Iris pigment epithelial cell (primary cell): ENCODE data around the gene ROPN1L.
"Not testable (repeated sequence)": the region's sequence is repeated elsewhere in the genome, so short reads cannot be mapped to it uniquely, and the experiment has no call there.

Experiments
- DNase-seq: peaks from one replicate; pipeline ENCODE4 v3.0.0-alpha.2; 2011; ENCODE audit warnings: low read depth

Gene ROPN1L

DNA sequence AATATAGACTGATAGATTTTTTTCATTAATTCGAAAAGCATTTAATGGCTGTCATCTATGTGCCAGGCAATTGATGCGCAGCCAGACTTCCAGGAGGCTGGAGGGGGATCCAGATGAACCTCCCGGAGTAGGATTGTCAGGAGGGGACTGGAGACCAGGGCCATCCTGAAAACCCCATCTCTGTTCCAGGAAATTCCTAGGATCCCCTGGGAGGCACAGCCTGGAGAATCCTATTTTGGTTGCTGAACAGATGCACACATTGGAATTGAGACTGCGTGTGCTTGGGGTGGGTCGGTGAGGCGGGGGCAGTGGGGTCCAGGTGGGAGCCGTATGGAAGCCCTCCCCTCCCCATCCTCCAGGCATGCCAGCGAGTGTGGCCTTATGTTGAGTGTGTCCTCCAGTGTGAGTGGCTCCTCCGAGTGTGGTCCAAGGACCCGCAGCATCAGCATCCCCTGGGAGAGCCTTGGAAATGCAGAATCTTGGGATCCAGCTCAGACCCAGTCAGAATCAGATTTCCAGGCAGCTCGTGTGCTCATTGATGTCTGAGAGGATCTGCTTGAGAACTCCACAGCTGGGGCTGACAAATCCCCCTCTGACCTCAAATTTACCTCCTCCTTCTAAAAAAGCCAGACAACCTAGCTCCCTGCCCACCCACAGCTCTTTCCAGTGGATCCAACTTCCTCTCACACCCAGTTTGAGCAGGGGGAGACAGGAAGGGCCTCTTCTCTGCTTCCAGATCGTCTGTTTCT is 38.7 kb downstream of the ROPN1L start:
- no peak for DNase-seq

DNA sequence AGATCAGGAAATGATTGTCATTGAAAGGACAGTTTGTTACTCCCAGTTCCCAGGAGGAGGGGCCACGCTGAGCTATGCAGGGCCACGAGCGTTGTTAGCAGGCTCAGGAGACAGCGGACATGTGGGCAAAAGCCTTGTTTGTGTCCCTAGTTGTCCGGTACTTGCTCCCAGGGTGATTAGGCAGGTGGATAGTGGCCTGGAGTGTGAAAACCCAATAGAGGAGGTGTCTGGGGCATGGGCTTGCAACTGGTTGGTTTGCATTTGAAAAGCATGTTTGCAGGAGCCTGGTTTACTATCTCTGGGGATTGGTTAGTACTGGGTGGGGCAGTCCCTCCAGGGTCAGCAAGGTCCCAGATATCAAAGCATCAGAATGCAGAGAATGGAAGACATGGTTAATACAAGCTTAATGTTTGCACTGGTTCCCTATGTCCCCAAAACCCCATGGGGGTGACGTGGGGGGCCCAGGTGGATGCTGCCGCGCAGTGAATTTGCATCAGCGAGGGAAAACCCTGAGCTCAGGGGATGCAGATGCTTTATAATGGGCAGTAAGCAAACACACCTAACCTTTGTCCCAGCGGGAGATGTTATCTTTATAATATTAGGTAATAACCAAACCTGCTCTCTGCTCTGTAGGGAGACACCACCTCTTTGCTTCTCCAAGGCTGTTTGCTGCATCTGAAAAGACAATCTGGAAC is 39.7 kb downstream of the ROPN1L start:
- no peak for DNase-seq

DNA sequence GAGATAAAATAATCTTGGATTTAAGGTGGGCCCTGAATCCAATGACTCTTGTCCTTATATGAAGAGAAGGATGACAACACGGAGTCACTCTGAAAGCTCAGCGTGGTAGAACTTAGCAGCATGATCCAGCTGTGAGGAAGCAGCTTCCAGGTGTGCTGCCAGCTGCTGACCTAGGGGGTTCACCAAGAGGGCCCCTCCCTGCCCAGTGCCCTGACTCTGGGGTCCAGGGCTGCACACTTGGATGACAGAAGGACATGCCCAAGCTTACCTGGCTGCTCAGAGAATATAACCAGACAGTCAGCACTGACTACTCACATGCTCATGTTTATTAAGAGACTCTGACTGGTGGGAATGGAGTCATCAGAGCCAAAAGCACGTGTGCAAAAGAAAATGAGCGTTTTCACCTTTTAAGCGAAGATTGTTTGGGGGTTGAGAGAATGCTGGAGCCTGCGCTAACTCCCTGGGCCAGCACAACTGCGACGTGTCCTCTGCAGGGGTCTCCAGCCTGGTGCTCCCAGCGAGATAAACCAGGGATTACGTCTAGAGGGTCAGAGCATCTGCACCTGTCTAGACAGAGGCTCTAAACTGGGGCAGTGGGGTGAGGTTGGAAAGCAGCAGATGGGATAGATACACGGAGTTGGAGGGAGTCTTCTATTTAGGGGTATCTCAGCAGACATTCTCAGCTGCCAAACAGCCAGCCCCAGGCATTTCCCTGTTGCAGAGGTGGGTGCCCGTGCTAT is 41.3 kb downstream of the ROPN1L start:
- no peak for DNase-seq

DNA sequence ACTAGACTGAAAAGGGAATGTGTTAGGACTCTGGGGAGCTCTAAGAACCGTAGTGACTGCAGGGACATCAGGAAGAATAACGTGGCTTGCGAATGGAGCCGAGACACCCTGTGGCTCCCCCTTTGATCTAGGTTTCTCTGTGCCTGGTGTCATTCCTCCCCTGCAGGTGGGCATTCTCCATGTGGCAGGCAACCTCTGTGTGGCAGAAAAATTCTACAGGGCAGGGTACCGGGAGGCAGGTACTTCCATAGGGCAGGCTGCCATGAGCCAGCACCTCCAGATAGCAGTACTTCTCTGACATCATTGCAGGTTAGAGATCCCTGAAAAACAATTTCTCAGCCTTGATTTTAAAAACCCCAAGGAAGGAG is 43.1 kb downstream of the ROPN1L start:
- no peak for DNase-seq

DNA sequence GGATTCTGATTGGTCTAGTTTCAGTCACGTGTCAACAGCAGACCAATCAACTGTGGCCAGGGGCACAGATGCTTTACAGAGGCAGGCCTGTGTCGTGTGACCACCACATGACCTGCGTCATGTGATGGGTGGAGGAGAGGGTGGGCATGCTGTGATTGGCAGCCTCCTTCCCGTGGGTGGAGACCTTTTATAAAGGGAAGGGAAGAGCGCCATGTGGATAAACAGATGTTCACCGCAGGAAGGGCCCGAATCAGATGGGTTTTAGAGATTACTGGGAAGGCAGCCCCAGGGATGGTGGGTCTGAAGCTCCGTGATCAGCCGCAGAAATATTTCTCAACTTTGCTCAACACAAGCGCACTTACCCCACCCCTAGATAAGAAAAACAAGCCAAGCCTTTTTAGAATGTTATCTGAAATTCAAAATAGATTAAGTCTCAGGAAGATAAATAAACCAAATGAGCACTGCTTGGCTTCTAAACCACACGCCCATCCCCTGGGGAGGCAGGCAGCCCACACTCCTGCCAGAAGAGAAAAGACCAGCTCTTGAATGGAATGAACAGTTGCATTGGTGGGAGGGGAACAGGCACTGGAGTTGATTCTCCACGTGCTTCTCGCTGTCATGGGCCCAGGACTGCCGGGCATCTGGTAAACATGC is 43.6 kb downstream of the ROPN1L start:
- peak; percentile 97 for DNase-seq

DNA sequence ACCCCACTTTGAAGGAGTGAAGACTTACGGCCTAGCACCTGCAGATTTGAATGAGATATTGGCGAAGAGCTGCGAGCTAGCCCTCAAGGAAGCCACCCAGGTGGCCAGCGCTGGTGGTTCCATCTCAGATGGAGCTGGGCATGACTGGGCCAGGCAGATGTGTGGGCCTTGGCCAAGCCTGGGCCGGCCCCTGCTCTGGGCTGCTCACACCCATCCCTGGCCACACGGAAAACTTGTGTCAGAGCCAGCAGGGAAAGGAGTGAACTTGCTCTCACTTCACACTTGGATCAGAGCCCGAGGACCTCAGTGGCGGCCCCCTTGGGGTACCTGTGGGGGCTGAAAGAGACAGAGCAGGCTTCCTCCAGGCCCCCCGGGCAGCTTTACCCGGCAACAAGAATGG is 44.2 kb downstream of the ROPN1L start:
- DNase-seq = no peak

DNA sequence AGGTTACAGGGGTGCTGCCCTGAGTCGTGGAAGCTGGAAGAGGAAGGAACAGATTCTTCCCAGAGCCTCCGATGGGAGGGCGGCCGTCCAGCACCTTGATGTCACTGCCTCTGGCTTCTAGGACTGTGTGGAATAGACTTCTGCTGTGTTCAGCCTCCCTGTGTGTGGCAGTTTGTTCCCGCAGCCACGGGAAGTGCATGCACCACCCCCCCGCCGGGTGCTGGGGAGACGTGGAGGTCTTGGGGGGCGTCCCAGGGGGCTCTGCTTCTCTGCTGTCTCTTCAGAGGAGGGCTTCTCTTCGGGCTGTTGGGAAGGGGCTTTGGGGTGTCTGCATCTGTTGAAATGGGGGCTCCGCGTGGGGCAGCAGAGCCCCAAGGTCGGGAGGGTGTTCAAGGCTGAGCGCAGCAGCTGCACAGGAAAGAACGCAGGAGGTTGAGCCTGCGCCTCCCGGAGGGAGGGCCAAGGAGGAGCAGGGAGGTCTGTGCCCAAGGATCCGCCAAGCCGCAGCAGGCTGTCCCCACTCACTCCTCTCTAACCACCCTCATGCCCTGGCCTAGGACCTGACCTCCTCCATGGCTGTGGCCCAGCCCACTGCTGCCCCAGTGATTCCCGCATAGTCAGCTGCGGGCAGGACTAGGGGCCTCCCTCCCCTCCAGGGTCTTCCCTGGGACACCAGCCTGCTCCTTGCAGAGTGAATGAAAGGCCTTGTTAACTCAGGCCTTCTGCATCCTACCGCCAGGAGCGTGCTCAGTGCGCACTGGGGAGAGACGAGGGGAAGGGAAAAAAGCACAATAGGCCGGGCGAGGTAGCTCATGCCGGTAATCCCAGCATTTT is 45.0 kb downstream of the ROPN1L start:
- DNase-seq = no peak

DNA sequence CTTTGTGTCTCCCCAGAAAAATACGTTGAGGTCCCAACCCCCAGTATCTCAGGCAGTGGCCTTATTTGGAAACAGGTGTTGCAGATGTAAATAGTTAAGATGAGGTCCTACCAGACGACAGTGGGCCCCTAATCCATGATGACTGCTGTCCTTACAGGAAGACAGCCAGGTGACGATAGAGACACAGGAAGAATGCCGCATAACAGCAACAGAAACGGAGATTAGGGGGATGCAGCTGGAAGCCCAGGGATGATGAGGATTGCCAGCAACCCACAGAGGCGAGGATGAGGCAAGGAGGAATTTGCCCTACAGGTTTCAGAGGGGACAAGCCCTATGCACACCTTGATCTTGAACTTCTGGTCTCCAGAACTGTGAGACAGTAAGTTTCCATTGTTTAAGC is 46.5 kb downstream of the ROPN1L start:
- DNase-seq = no peak

DNA sequence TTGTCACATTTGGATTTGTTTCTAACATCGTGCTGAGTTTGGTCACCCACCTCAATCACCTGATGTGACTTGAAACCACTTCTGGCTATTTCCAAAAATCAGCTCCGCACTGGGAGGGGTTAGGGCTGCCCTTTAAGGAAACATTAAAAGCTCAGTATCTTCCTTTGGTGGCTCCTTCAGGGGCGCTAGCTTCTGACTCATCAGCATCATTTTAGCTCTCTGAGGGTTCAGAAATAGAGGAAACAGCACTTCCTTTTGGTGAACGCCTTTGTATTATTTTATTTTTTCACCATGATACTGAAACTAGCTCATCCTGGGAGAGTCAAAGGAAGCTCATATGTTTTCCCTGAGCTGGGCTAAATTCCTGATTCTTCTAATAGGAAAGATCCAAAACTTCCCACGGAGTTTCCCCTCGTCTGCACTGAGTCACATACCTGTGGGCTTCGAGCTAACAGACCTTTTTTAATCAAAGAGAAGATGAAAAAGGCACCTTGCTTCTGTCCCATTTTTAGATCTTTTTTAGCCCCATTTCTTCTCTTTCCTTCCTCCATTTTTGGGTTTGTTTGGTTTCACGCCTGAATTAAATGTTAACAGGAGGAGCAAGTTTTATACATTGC is 48.2 kb downstream of the ROPN1L start:
- no peak for DNase-seq

DNA sequence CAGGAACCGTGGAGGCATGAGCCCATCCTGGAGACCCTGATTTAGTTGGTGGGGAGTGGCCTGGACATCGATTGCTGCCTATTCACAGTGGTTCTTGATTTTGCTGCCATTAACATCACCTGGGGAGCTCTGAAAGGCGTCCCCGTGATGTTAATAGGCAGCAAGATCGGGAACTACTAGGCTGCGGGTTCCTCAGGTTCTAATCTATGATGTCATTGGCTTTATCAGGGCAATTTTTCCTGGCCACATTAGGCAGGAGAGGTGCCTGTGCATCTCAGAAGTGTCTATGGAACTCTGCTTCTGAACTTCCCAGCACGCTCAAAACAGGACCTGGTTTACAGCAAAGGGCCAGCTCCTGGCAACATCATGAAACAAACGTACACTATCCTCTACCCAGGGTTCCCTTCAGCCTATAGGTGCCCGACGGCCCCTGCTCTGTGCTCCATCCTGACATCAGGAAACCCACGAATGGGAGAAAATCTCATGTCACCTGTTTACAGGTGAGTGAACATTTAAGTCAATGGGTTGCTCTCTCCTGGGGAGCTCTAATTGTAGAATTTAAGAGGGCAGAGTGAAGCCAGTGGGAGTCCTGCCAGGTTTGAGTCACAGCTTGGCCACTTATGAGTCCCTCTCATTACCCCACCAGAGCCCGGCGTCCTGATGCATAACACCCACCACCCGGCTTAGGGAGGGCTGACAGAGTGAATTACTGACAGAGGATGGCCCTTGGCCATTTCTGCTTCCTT is 49.4 kb downstream of the ROPN1L start:
- DNase-seq = no peak

DNA sequence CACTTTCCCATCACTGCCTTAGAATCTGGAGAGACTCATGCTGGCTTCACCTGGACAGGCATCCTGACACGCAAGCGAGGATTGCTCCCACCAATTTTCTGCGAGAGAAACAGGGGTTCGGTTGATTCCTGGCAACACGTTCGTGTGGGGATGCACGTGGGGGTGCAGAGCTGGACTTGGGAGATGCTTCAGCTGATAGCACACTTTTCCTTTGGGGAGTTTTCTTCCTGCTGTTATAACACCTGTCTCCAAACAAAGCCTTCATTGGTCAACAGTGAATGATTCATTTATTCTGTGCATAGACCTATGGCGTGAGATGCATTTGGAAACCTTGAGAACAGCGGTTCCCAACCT is 50.0 kb downstream of the ROPN1L start:
- no peak for DNase-seq

DNA sequence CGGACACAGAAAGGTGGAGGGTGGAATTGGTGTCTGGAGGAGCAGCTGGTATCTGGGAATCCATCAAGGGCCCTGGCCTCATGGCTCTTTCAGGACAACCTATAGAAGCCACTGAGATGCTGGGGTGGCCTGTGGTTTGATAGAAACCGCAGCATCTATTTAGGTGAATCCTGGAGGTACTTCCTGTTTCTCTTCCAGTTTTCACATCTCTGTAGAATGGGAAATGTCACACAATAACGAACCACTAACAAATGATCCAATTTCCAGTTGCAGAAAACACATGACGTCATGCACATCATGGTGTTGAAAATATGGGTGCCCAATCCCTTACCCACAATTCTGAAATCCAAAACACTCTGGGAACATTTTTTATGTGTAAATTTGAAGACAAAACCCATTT is 52.2 kb downstream of the ROPN1L start:
- DNase-seq = no peak

DNA sequence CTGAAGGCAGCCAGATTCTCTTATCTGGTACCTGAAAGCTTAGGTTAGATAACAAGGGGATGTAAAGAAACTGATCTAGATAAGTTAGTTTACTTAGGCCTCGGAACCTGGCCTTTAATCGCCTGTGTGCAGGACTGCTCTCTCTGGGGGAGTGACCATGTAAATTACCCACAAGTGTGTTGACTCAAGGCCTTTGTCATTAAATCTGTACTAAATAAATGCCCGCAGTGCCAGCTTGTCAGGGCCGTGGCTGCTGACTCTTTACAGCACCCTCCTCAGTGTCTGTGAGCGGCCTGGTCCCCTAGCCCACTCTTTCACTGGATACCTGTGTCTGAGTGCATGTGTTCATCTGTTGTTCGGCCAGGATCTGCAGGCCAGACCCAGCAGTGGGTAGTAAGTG is 52.8 kb downstream of the ROPN1L start:
- DNase-seq = not testable (repeated sequence)

DNA sequence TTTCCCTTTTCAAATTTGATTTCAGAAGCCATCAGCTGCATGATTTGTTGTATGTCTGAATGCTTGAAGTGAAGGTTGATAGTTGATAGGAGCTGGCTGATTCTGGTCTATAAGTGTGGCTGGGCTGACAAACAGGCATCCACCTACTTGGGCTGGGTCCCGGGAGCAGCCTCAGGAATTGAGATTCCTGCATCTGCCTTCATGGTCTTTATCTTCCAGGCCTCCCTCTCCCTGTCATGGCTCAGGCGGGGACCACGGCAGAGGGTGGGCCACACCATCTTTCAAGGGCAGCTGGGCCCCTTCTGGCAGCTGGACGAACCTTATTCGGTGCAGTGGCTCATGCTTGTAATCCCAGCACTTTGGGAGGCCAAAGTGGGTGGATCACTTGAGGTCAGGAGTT is 55.9 kb downstream of the ROPN1L start:
- DNase-seq = no peak

DNA sequence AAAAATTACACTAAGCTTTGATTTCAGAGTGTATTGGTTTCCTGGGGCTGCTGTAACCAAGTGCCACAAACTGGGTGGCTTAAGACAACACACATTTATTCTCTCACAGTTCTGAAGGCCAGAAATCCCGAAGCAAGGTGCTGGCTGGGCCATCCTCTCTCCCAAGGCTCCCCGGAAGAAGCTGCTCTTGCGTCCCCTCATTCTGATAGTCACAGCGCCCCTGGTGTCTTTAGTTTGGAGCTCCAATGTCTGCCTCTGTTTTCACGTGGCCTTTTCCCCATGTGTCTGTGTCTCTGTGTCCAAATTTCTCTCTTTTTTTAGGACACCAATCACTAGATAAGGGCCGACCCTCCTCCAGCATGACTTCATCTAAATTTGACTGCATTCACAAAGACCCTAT is 56.7 kb downstream of the ROPN1L start:
- DNase-seq = no peak

DNA sequence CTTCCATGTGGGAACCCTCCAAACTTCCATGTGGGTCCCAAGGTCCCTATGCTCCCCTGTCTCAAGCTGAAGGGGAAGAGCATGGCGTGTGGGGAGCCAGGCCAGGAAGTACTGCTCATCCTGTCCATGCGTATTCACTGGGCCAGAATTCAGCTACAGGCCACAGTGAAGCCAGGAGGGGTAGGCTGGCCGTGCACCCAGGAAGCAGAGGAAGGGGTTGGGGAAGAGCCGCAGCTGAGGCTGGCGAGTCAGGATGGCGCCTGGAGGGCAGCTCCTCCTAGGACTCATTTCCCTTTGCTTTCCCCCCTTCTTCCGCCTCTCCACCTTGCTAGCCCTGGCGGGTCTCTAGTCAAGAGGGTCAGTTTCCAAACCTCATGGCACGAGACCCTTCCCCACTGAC is 57.4 kb downstream of the ROPN1L start:
- no peak for DNase-seq

DNA sequence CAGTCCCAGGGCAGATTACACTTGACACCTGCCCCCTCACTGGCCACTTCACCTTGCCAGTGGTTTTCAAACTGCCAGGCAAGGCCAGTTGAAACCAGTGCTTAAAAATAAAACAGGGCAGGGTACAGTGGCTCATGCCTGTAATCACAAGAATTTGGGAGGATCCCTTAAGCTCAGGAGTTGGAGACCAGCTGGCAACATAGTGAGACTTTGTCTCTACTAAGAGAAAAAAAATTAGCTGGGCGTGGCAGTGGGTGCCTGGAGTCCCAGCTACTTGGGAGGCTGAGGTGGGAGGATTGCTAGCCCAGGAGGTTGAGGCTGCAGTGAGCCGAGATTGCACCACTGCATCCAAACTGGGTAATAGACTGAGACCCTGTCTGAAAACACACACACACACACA is 58.1 kb downstream of the ROPN1L start:
- no peak for DNase-seq

DNA sequence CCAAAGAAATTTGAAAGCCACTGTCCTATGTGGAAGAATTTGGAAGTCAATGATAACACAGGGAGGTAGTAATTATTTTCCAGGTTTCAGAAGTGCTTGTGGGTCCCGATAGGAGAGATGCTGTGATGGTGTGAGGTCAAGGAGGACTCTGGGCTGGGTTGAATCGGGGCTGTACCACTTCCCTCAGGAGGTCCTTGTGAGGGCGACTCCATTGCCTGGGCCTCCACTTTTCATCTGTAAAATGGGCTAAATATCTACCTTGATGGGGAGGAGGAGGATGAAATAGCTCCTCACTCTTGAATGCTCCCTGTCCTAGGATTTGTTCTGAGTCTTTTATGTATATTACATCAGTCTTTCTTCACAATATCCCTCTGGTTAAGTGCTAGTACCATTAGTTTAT is 59.0 kb downstream of the ROPN1L start:
- no peak for DNase-seq

DNA sequence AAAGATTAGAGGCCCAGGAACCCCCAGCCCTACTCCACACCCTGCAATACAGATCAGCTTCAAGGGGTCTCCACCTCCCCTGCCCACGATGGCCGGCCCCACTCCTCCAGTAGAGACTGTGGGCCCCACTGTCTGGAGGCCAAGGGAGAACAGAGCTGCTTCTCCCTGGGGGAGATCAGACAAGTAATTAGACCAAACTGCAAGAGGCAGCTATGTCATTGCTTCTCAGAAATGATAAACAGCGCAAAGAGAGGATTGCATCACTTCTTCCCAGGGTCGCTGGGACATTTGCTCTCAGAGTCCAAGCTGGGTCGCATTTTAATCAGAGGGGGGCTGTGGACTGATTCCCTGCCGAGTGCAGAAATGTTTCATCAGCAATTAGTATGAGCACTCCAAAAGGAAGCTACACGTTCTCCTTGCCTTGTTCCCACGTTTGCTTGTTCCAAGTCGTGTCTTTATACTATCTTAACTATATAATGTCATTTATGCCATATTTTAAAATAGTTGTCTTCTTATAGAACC is 59.9 kb downstream of the ROPN1L start:
- peak; percentile 57 for DNase-seq

DNA sequence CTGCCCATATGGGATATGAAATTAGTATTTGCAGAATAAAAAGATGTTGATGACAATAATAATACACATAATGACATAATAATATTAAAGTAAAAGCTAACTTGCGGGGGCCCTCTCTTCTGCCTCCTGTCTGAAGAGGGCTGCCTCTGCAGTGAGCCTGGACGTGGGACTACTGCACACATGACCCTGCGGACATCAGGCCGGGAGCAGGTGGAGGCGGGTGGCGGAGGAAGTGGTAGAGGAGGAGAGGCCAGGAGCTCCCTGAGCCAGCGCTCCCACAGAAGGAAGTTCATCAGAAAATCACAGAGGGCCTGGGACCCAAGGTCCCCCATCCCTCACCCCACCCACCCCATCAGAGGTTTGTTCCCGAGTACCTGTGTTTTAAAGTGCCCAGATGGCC is 60.5 kb downstream of the ROPN1L start:
- DNase-seq = no peak

DNA sequence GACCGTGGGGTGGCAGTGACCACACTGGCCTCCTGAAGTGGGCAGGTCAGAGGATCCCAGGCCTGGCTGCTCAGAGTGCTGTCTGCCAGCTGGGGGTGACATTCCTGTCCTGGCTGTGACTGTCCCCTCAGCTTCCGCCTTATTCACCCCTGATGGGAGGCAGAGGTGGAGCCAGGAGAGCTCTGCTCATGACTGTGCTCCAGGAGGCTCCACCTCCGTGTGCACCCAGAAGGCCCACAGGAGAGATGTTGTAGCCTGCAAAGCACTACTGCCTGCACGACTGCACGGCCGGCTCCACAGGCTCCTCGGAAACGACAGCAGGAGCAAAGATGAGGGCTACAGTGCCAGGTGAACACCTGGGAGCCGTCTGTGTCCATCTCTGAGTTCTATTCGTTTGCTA is 60.9 kb downstream of the ROPN1L start:
- DNase-seq = no peak
